SU-DHL-6 (cell line): Measurements from ENCODE around the gene ADGRF4.

Experiments
- CTCF ChIP-seq: fragments of 200-600 bp; sonication (generic); IDR thresholded peaks from one replicate; pipeline ENCODE4 v1.5.1; 2017; ENCODE audit warnings: antibody characterized with exemption, mild to moderate bottlenecking, low read length, moderate library complexity; ENCODE audit not compliant: insufficient read depth, poor library complexity, severe bottlenecking
- EZH2phosphoT487 ChIP-seq: fragments of 200-600 bp; sonication (generic), shearing (Covaris generic); conservative IDR thresholded peaks from 2 replicates; pipeline ENCODE4 v1.6.1; 2018; ENCODE audit warnings: mild to moderate bottlenecking, antibody characterized with exemption, low read length, moderate library complexity, mixed read lengths

DNA sequence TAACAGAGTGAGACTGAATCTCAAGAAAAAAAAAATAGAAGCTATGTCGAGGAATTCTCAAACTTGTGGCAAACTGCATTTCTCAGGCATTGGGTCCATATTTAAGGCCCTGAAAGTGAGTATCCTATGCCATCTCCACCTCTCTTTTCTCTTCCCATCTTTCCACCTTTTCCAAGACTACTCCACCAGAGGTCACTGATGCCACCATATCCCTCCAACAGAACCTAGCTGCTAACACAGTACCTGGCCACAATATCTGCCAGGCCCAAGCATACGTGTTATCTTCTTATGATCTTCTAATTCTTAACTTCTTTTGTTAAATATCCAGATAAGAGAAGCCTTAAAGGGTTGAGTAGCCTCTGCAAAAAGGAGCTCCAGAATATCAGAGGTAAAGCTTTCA is 8.2 kb upstream of the ADGRF4 start:
- TF ChIP-seq CTCF (no peak), EZH2phosphoT487 (no peak)
